ENCODE results near the gene IGF1. TPM values are rescaled to one million over a fixed set of nuclear protein-coding genes. Genes with fewer than 3 reads are reported as not detected.

The IGF1 gene
- total RNA-seq, 2 donors from 2014 or later = 15.8 to 44.8 TPM

GRCh38 chr12:102508052-102508451 is 27.7 kb upstream of the IGF1 start:
- intact Hi-C loops (cut with DNase I) = no loop called here
- H3K27me3 ChIP-seq = no peaks in the 10 kb centered on the region
- H3K4me1 ChIP-seq = no peaks in the 10 kb centered on the region
- DNase-seq (no peak), ATAC-seq (no peak)
- no peaks in the 10 kb centered on the region for H3K9me3 ChIP-seq
- TF ChIP-seq CTCF (IDR thresholded peaks at IDR 0.05) = no peak
- no peak for TF ChIP-seq POLR2A (IDR thresholded peaks at IDR 0.05)
- H3K4me3 ChIP-seq = no peak overlapping the region
- H3K27ac ChIP-seq = no peak overlapping the region
- no peaks in the 10 kb centered on the region for H3K36me3 ChIP-seq (replicated peaks in 1 of 2; ENCODE audit: insufficient read depth in 1 of 2, low read depth in 2 of 2)

GRCh38 chr12:102507301-102507700 is 26.9 kb upstream of the IGF1 start:
- H3K4me1 ChIP-seq = no peaks in the 10 kb centered on the region
- DNase-seq (no peak), ATAC-seq (no peak)
- H3K27ac ChIP-seq = no peak overlapping the region
- H3K4me3 ChIP-seq = no peak overlapping the region
- no peaks in the 10 kb centered on the region for H3K9me3 ChIP-seq
- TF ChIP-seq POLR2A (IDR thresholded peaks at IDR 0.05) = no peak
- no peak for TF ChIP-seq CTCF (IDR thresholded peaks at IDR 0.05)
- H3K27me3 ChIP-seq = no peaks in the 10 kb centered on the region
- intact Hi-C loops (cut with DNase I) = no loop called here
- no peaks in the 10 kb centered on the region for H3K36me3 ChIP-seq (replicated peaks in 1 of 2; ENCODE audit: insufficient read depth in 1 of 2, low read depth in 2 of 2)
- WGBS, 2 donors = 0% methylated on average over 2 of the region's 2 CpGs

GRCh38 chr12:102504871-102505270 is 24.5 kb upstream of the IGF1 start:
- DNase-seq = no peak
- H3K27ac ChIP-seq = no peak overlapping the region
- H3K36me3 ChIP-seq (replicated peaks in 1 of 2; ENCODE audit: insufficient read depth in 1 of 2, low read depth in 2 of 2) = no peaks in the 10 kb centered on the region
- no peaks in the 10 kb centered on the region for H3K4me1 ChIP-seq
- no peak overlapping the region for H3K4me3 ChIP-seq
- ATAC-seq = no peak
- intact Hi-C loops (cut with DNase I) = no loop called here
- TF ChIP-seq POLR2A (IDR thresholded peaks at IDR 0.05) (no peak), CTCF (IDR thresholded peaks at IDR 0.05) (no peak)
- 73 to 74% methylated on average over 2 of the region's 2 CpGs for WGBS, 2 donors
- H3K27me3 ChIP-seq = no peaks in the 10 kb centered on the region
- no peaks in the 10 kb centered on the region for H3K9me3 ChIP-seq

- ATAC-seq = no peak
- intact Hi-C loops (cut with DNase I) = no loop called here
- H3K9me3 ChIP-seq = no peaks in the 10 kb centered on the region
- H3K4me1 ChIP-seq = no peaks in the 10 kb centered on the region
- H3K4me3 ChIP-seq = no peak overlapping the region
- no peak for TF ChIP-seq POLR2A (IDR thresholded peaks at IDR 0.05)
- no peak for TF ChIP-seq CTCF (IDR thresholded peaks at IDR 0.05)
- H3K27me3 ChIP-seq = no peaks in the 10 kb centered on the region
- 54 to 57% methylated on average over 2 of the region's 2 CpGs for WGBS, 2 donors
- H3K36me3 ChIP-seq (replicated peaks in 1 of 2; ENCODE audit: insufficient read depth in 1 of 2, low read depth in 2 of 2) = no peaks in the 10 kb centered on the region
- DNase-seq = peak in 1 of 4 donors; percentile 20
- no peak overlapping the region for H3K27ac ChIP-seq
Observed at GRCh38 chr12:102504280-102504679, 23.9 kb upstream of the IGF1 start.

GRCh38 chr12:102503831-102504230 is 23.5 kb upstream of the IGF1 start:
- no peak overlapping the region for H3K27ac ChIP-seq

More at GRCh38 chr12:102503831-102504230, 23.5 kb upstream of the IGF1 start:
- TF ChIP-seq CTCF (IDR thresholded peaks at IDR 0.05) = no peak
- TF ChIP-seq POLR2A (IDR thresholded peaks at IDR 0.05) = no peak
- intact Hi-C loops (cut with DNase I) = no loop called here
- WGBS, 2 donors = 0% methylated on average over 1 of the region's 1 CpG
- no peaks in the 10 kb centered on the region for H3K27me3 ChIP-seq
- ATAC-seq (no peak), DNase-seq (no peak)
- no peaks in the 10 kb centered on the region for H3K9me3 ChIP-seq
- H3K4me1 ChIP-seq = no peaks in the 10 kb centered on the region
- H3K36me3 ChIP-seq (replicated peaks in 1 of 2; ENCODE audit: insufficient read depth in 1 of 2, low read depth in 2 of 2) = no peaks in the 10 kb centered on the region
- no peak overlapping the region for H3K4me3 ChIP-seq
